PC-9 (cell line): ENCODE measurements around the gene UST.

Experiments
- CTCF ChIP-seq: fragments of 200-600 bp; sonication (generic); conservative IDR thresholded peaks from 2 replicates; pipeline ENCODE4 v1.6.1; 2017; ENCODE audit warnings: mixed run types, antibody characterized with exemption, mild to moderate bottlenecking, moderate library complexity
- EZH2 ChIP-seq: fragments of 200-600 bp; sonication (generic); IDR thresholded peaks from 2 replicates; pipeline ENCODE4 v1.8.0; 2017; ENCODE audit warnings: antibody characterized with exemption, low read depth

GRCh38 chr6:148984531-148985056 is 237.8 kb downstream of the UST start:
- no peak for TF ChIP-seq CTCF
- no peak for TF ChIP-seq EZH2
